MM.1S (cell line): ENCODE data around the gene APPL2.

ENCODE experiments used
- EZH2phosphoT487 ChIP-seq: fragments of 300-600 bp; sonication (generic); IDR thresholded peaks from 2 replicates; pipeline ENCODE4 v1.6.1; 2018; ENCODE audit warnings: antibody characterized with exemption, low read length
- TF ChIP-seq, protein P1 (sequence below): fragments of 300-600 bp; sonication (generic); IDR thresholded peaks from 2 replicates; pipeline ENCODE4 v1.5.1; 2016; ENCODE audit warnings: antibody characterized with exemption, low read length, mixed read lengths

DNA sequence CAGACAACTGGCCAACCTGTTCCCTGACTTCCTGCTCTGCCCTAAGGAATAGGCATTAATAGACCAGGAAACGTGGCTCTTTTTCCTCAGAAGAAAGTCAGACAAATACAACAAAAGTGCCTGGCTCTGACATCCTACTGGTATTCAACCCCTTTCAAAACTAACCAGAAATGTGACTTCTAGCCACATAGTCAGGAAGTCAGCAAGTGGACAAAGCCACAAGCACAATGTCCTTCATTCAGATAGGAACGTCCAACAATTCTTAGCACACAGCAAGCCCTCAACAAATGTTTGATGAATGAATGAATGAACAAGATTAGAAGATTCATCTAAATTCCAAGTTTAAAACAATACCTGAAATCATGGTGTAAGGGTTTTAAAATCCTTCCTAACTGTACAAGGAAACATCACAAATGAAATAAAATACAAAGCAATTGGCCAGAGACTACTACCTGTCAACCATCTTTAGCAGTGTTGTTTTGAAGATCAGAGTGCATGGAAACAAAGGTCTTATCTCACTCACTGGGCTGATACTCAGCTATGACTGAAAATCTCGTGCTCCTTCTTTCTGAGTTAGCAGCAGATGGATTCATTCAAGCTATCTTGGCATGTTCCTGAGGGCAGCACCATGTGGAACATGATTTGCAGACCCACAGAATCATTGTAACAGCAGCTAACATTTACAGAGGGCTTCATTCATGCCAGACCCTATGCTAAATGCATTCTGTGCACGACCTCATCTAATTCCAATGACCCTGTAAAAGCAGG, 16.5 kb downstream of the APPL2 start:
- TF ChIP-seq, protein P1, sequence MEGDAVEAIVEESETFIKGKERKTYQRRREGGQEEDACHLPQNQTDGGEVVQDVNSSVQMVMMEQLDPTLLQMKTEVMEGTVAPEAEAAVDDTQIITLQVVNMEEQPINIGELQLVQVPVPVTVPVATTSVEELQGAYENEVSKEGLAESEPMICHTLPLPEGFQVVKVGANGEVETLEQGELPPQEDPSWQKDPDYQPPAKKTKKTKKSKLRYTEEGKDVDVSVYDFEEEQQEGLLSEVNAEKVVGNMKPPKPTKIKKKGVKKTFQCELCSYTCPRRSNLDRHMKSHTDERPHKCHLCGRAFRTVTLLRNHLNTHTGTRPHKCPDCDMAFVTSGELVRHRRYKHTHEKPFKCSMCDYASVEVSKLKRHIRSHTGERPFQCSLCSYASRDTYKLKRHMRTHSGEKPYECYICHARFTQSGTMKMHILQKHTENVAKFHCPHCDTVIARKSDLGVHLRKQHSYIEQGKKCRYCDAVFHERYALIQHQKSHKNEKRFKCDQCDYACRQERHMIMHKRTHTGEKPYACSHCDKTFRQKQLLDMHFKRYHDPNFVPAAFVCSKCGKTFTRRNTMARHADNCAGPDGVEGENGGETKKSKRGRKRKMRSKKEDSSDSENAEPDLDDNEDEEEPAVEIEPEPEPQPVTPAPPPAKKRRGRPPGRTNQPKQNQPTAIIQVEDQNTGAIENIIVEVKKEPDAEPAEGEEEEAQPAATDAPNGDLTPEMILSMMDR: no peak
- TF ChIP-seq EZH2phosphoT487: no peak
